ENCODE measurements around the gene LIPM. TPM values are rescaled to one million over a fixed set of nuclear protein-coding genes. Genes with fewer than 3 reads are reported as not detected.

The LIPM gene, protein sequence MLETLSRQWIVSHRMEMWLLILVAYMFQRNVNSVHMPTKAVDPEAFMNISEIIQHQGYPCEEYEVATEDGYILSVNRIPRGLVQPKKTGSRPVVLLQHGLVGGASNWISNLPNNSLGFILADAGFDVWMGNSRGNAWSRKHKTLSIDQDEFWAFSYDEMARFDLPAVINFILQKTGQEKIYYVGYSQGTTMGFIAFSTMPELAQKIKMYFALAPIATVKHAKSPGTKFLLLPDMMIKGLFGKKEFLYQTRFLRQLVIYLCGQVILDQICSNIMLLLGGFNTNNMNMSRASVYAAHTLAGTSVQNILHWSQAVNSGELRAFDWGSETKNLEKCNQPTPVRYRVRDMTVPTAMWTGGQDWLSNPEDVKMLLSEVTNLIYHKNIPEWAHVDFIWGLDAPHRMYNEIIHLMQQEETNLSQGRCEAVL
- total RNA-seq = under 1 TPM; 0.67 to 0.83 TPM

DNA sequence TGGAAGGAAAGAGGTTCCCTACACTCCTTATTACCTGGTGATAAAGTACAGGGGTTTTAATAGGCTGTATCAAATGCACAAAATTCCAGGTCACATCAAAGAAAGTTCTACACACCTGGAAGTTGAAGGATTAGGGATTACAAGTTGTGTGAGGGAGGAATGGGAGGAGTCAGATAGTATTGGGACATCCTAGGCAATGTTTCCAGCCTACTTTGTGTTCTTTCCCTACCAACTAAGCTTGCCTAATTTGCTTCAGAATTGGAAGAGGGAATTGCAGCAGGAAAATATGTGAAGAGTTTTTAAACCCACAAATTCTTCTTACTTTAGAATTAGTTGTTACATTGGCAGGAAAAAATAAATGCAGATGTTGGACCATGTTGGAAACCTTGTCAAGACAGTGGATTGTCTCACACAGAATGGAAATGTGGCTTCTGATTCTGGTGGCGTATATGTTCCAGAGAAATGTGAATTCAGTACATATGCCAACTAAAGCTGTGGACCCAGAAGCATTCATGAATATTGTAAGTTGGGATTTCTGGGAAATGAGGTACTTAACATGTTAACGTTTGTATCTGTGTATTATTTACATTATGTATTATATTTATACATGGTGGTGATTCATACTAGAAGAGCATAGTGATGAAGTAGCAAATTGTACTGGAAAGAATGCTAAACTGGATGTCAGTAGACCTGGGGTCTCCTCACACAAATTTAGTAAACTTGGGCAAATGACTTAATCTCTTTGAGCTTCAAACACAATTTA, at the start of gene LIPM:
LIPM (plus strand) TSS at position 208 of the 763 bp plus-strand sequence; CDS start at position 375, 167 bp downstream.
- Histone ChIP-seq H3K4me3 (no peak within 1 kb of the TSS), H3K36me3 (no peaks in the 10 kb centered on the region), H3K27me3 (no peaks in the 10 kb centered on the region), H3K9me3 (no peaks in the 10 kb centered on the region), H3K27ac (no peak within 1 kb of the TSS), H3K4me1 (no peaks in the 10 kb centered on the region)
- no peak for DNase-seq (ENCODE audit: low spot score)
- TF ChIP-seq, protein P1, sequence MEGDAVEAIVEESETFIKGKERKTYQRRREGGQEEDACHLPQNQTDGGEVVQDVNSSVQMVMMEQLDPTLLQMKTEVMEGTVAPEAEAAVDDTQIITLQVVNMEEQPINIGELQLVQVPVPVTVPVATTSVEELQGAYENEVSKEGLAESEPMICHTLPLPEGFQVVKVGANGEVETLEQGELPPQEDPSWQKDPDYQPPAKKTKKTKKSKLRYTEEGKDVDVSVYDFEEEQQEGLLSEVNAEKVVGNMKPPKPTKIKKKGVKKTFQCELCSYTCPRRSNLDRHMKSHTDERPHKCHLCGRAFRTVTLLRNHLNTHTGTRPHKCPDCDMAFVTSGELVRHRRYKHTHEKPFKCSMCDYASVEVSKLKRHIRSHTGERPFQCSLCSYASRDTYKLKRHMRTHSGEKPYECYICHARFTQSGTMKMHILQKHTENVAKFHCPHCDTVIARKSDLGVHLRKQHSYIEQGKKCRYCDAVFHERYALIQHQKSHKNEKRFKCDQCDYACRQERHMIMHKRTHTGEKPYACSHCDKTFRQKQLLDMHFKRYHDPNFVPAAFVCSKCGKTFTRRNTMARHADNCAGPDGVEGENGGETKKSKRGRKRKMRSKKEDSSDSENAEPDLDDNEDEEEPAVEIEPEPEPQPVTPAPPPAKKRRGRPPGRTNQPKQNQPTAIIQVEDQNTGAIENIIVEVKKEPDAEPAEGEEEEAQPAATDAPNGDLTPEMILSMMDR (IDR thresholded peaks at IDR 0.05) = no peak

DNA sequence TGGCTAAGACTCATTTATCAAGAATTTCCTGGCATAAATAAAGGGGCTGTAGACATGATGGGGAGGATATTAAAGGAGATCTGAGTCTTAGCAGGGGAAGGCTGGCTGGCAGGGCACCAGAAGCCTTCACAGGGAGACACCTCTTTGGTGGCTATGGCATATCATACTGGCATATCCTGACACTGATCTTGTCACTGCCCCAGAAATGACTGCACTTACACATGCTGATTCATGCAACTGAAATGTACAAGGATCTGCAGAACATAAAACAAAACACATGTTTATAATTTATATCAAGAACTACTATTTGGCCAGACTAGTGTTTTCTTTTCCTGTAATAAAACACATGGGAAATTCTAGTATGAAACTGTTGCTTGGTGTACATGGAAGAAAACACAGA, 48.2 kb upstream of the LIPM start:
- no peak for DNase-seq (ENCODE audit: low spot score)
- TF ChIP-seq, protein P1 (IDR thresholded peaks at IDR 0.05) = no peak
- peaks cover 0 to 1% of the 10 kb centered on the region in 2 donors for H3K9me3 ChIP-seq

DNA sequence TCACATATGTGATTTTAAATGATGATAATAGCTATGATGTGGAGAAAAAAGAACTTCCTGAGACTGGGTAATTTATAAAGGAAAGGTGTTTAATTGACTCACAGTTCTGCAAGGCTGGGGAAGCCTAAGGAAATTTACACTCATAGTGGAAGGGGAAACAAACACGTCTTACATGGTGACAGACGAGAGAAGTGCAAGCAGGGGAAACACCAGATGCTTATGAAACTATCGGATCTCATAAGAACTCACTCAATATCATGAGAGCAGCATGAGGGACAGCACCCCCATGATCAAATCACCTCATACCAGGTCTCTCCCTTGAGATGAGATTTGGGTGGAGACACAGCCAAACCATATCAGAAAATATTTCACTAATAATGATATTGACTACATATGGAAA, 46.8 kb upstream of the LIPM start:
- no peaks in the 10 kb centered on the region for H3K4me1 ChIP-seq
- H3K4me3 ChIP-seq = no peak overlapping the region
- TF ChIP-seq, protein P1 (IDR thresholded peaks at IDR 0.05) = no peak
- H3K27me3 ChIP-seq = no peaks in the 10 kb centered on the region
- no peak for DNase-seq (ENCODE audit: low spot score)
- no peak overlapping the region for H3K27ac ChIP-seq
- no peaks in the 10 kb centered on the region for H3K36me3 ChIP-seq
- no peaks in the 10 kb centered on the region for H3K9me3 ChIP-seq

More for the DNA sequence above, 48.2 kb upstream of the LIPM start:
- no peaks in the 10 kb centered on the region for H3K4me1 ChIP-seq
- H3K4me3 ChIP-seq = no peak overlapping the region
- no peak overlapping the region for H3K27ac ChIP-seq
- no peaks in the 10 kb centered on the region for H3K27me3 ChIP-seq
- no peaks in the 10 kb centered on the region for H3K36me3 ChIP-seq

DNA sequence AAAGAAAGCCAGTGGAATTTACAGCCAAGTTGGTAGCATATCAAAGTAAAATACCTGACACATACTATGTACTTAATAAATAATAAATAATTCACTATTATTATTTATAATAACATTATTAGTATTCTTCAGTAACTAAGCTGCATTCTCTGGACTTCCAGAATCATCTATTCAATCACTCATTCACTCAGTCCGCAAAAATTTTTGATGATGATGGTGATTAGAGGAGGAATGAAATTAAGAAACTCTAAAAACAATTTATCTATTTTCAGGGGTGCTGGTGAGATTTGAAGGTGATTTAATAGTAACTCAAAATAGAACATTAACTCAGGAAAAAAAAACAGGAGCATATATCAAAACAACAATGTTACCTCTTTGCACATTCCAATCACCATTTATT, 45.9 kb upstream of the LIPM start:
- H3K4me3 ChIP-seq = no peak overlapping the region
- TF ChIP-seq, protein P1 (IDR thresholded peaks at IDR 0.05) = no peak

DNA sequence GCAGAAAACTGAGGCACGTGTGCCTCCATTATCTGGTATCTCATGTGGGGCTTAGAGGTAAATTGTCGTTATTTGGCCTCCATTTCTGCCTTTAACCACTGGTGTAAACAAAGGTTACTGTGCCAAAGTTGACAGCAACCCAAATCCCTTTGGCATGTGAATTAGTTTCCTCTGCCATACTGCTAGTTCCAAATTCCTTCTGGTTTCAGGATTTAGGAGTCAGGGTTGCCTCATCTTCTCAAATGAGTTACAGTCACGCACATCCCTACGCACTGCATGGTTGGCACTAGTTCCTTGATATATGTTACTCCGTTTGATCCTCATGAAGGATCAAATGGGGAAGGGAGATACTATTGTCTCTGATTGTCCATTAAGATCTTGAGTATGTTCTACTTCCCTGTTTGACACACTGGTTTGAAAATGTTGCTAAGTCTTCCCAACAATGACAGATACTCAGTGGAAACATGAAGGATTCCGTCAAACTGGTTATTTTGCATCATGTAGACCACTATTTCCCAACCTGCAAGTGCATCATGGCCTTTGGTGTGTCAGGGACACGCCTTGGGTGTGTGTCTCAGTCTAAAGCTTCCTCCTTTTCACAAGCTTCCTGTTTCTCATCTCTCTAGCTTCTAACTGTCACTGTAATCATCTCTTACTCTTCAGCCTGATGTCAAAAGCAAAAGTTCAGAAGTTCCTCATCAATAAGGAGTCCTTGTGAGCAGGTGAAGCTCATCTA, 43.0 kb upstream of the LIPM start, which contains the start of gene LIPN:
LIPN (plus strand) TSS at position 655 of the 736 bp plus-strand sequence. CDS start 1,386 bp downstream, outside the sequence.
- DNase-seq (ENCODE audit: low spot score) = peak; percentile 60
- no peaks in the 10 kb centered on the region for H3K9me3 ChIP-seq
- TF ChIP-seq, protein P1 (IDR thresholded peaks at IDR 0.05) = no peak
- no peaks in the 10 kb centered on the region for H3K27me3 ChIP-seq
- H3K4me3 ChIP-seq = no peak within 1 kb of the TSS
- H3K27ac ChIP-seq = no peak within 1 kb of the TSS
- no peaks in the 10 kb centered on the region for H3K4me1 ChIP-seq
- no peaks in the 10 kb centered on the region for H3K36me3 ChIP-seq

More for the DNA sequence above, 45.9 kb upstream of the LIPM start:
- no peak for DNase-seq (ENCODE audit: low spot score)
- no peaks in the 10 kb centered on the region for H3K27me3 ChIP-seq
- no peaks in the 10 kb centered on the region for H3K4me1 ChIP-seq
- no peaks in the 10 kb centered on the region for H3K9me3 ChIP-seq
- no peak overlapping the region for H3K27ac ChIP-seq
- no peaks in the 10 kb centered on the region for H3K36me3 ChIP-seq

All from right atrium auricular region (tissue), 2 donors.